Panc1 (cell line): ENCODE results near the gene TMEM248. TPM values are rescaled to one million over a fixed set of nuclear protein-coding genes. Genes with fewer than 3 reads are reported as not detected.
A peak's percentile ranks its signal among the peaks of the same experiment; 100 is the strongest.
"Not testable (repeated sequence)": the region's sequence is repeated elsewhere in the genome, so short reads cannot be mapped to it uniquely, and the experiment has no call there.

ENCODE experiments used
- ATAC-seq: fragments of 200-7000 bp; cut with Tn5 transposase; 2 replicates; pipeline ENCODE4 v1.9.1; 2020; ENCODE audit warnings: mild to moderate bottlenecking, moderate library complexity
- BruUV-seq: library from RNA; stranded (reverse); fragments of 400-500 nt; replicated peaks from 2 replicates; lab custom pipeline; 2021; lab: Mats Ljungman, UMichigan
- CTCF ChIA-PET: fragments of 300-600 bp; sonication (Branson Sonifier 250); formaldehyde crosslinking; loops from one replicate; lab custom pipeline; 2022; ENCODE audit warnings: antibody characterized with exemption; lab: Charles Lee
- POLR2A ChIA-PET: fragments of 300-600 bp; sonication (Branson Sonifier 250); formaldehyde crosslinking; loops from one replicate; lab custom pipeline; 2022; ENCODE audit warnings: antibody characterized with exemption; lab: Charles Lee
- DNase-seq: peaks from one replicate; pipeline ENCODE4 v3.0.0-alpha.2; 2010; ENCODE audit warnings: low read depth, low spot score
- H3K27ac ChIP-seq: 2 replicates; pipeline ENCODE4 v1.5.1; 2011; ENCODE audit warnings: mild to moderate bottlenecking, low read length, inconsistent platforms
- H3K27me3 ChIP-seq: fragments of 200-500 bp; sonication (Bioruptor generic); 2 replicates; pipeline ENCODE4 v1.6.0; 2014; ENCODE audit warnings: low read length, inconsistent platforms; ENCODE audit not compliant: control insufficient read depth, insufficient read depth
- H3K36me3 ChIP-seq: fragments of 200-500 bp; sonication (Bioruptor generic); 2 replicates; pipeline ENCODE4 v1.5.1; 2014; ENCODE audit warnings: inconsistent platforms, mild to moderate bottlenecking, low read length, moderate library complexity; ENCODE audit not compliant: control insufficient read depth, insufficient read depth
- H3K4me1 ChIP-seq: 2 replicates; pipeline ENCODE4 v1.5.1; 2011; ENCODE audit warnings: inconsistent platforms, mild to moderate bottlenecking, low read length, moderate library complexity; ENCODE audit not compliant: control insufficient read depth, insufficient read depth
- H3K4me3 ChIP-seq, 2 experiments: 2 replicates each; pipeline ENCODE4 v1.5.1; 2011 to 2012; ENCODE audit warnings: low read depth in 2 of 2, low read length in 2 of 2, mild to moderate bottlenecking in 2 of 2, inconsistent platforms in 1 of 2, moderate library complexity in 1 of 2
- H3K9me3 ChIP-seq: fragments of 200-500 bp; sonication (Bioruptor generic); 2 replicates; pipeline ENCODE4 v1.5.1; 2014; ENCODE audit warnings: low read depth, mild to moderate bottlenecking, inconsistent platforms, low read length, moderate library complexity; ENCODE audit not compliant: control insufficient read depth, insufficient read depth
- CTCF ChIP-seq: fragments of 450-650 bp; IDR thresholded peaks from 2 replicates; pipeline ENCODE4 v1.5.1; 2017; ENCODE audit warnings: mild to moderate bottlenecking
- POLR2AphosphoS5 ChIP-seq: IDR thresholded peaks from 2 replicates; pipeline ENCODE4 v1.6.1; 2012; ENCODE audit warnings: mild to moderate bottlenecking, low read depth, low read length, moderate library complexity
- REST ChIP-seq, 2 experiments: IDR thresholded peaks; 2 replicates each; pipeline ENCODE4 v1.6.1; 2011 to 2012; ENCODE audit warnings: low read depth in 2 of 2, control low read depth in 1 of 2, low read length in 1 of 2, mild to moderate bottlenecking in 1 of 2, moderate library complexity in 1 of 2; ENCODE audit not compliant: insufficient read depth in 1 of 2
- SIN3A ChIP-seq: IDR thresholded peaks from 2 replicates; pipeline ENCODE4 v1.6.1; 2012; ENCODE audit warnings: low read depth, mild to moderate bottlenecking, low read length, moderate library complexity, borderline replicate concordance; ENCODE audit not compliant: insufficient read depth
- TCF7L2 ChIP-seq: IDR thresholded peaks from 2 replicates; pipeline ENCODE4 v1.6.1; 2011; ENCODE audit warnings: mild to moderate bottlenecking, low read depth, low read length, inconsistent platforms
- in situ Hi-C: cut with HindIII; loops from 2 replicates; pipeline ENCODE4 v1.10.0; 2016; ENCODE audit warnings: low sequenced_read_pairs, low pct_unique_long_range_greater_than_20kb
- intact Hi-C: fragments of 100-400 bp; cut with micrococcal nuclease; formaldehyde crosslinking; loops from one replicate; pipeline ENCODE4 v1.10.0; 2022; ENCODE audit not compliant: unreplicated experiment
- total RNA-seq: library from RNA; stranded (reverse); gene quantifications from one replicate; pipeline ENCODE4 v1.2.1, GENCODE V29; 2021; ENCODE audit not compliant: unreplicated experiment

TMEM248 gene
- total RNA-seq, 1 experiment from 2014 or later, result 176 TPM

GRCh38 chr7:66880577-66880976 lies 40.4 kb upstream of the TMEM248 start:
- POLR2A ChIA-PET, H3K27ac ChIP-seq, DNase-seq, H3K4me1 ChIP-seq, ATAC-seq, H3K9me3 ChIP-seq, intact Hi-C loops, in situ Hi-C loops, H3K4me3 ChIP-seq, H3K36me3 ChIP-seq, H3K27me3 ChIP-seq, BruUV-seq: not testable (repeated sequence)
- CTCF ChIA-PET, result interaction anchor here (0.7 kb wide), 1 partner anchor 68 kb away, joined by 4 read pairs; no protein-coding TSS in a partner anchor

- intact Hi-C loops (no loop called here), in situ Hi-C loops (no loop called here)
- no peaks in the 10 kb centered on the region for H3K36me3 ChIP-seq
- ChIA-PET POLR2A (no interaction called here), CTCF (no interaction called here)
- H3K27ac ChIP-seq, result no peak overlapping the region
- no peaks in the 10 kb centered on the region for H3K27me3 ChIP-seq
- H3K9me3 ChIP-seq, result no peaks in the 10 kb centered on the region
- DNase-seq (peak; percentile 51), ATAC-seq (peak; percentile 69; the same call in 1 of the 2 replicates)
- H3K4me1 ChIP-seq, result no peaks in the 10 kb centered on the region
- no peak overlapping the region for H3K4me3 ChIP-seq
- TF ChIP-seq REST (IDR thresholded peaks at IDR 0.05; ENCODE audit: insufficient read depth in 1 of 2, low read depth in 2 of 2, low read length in 1 of 2) (no peak), CTCF (no peak), POLR2AphosphoS5 (no peak), TCF7L2 (no peak), SIN3A (no peak)
- BruUV-seq, result no TSS peak
These were observed 37.3 kb upstream of the TMEM248 start for GRCh38 chr7:66883716-66884115.

GRCh38 chr7:66884556-66884955 lies 36.5 kb upstream of the TMEM248 start:
- POLR2A ChIA-PET, H3K27ac ChIP-seq, H3K27me3 ChIP-seq, H3K36me3 ChIP-seq, BruUV-seq, intact Hi-C loops, H3K4me3 ChIP-seq, CTCF ChIA-PET, DNase-seq, ATAC-seq, in situ Hi-C loops, H3K9me3 ChIP-seq, H3K4me1 ChIP-seq: not testable (repeated sequence)
